GM21737 (cell line): ENCODE results near the gene OR4X1.
"Not testable (repeated sequence)": the region's sequence is repeated elsewhere in the genome, so short reads cannot be mapped to it uniquely, and the experiment has no call there.

ENCODE experiments used
- ATAC-seq: cut with Tn5 transposase; IDR thresholded peaks from one replicate; pipeline ENCODE4 v1.9.1; 2021; ENCODE audit warnings: mild to moderate bottlenecking, moderate library complexity; ENCODE audit not compliant: unreplicated experiment

OR4X1 gene, protein sequence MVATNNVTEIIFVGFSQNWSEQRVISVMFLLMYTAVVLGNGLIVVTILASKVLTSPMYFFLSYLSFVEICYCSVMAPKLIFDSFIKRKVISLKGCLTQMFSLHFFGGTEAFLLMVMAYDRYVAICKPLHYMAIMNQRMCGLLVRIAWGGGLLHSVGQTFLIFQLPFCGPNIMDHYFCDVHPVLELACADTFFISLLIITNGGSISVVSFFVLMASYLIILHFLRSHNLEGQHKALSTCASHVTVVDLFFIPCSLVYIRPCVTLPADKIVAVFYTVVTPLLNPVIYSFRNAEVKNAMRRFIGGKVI

GRCh38 chr11:48263423-48263911 lies at the start of gene OR4X1:
TSS of gene OR4X1 (plus strand) at chr11:48263861. CDS start at chr11:48263861, 0 bp downstream.
- no peak for ATAC-seq

DNA sequence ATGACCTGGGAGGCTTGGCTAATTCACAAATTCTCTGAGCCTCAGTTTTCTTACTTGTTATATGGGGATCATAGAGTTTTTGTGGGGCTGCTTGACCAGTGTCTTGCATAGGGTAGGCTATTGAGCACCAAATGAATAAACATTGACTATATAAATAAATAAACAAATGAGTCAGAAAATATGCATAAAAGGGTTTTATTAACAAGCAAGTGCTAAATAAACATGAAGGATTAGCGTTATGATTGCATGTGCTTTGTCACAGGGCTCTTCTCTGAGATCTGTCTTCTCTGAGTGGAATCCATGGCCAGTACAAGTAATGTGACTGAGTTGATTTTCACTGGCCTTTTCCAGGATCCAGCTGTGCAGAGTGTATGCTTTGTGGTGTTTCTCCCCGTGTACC lies 47.2 kb upstream of the OR4X1 start, which contains the start of gene OR4B1:
TSS of gene OR4B1 (plus strand) at position 301 of the 400 bp plus-strand sequence. CDS start at position 301, 0 bp downstream.
- ATAC-seq: no peak

DNA sequence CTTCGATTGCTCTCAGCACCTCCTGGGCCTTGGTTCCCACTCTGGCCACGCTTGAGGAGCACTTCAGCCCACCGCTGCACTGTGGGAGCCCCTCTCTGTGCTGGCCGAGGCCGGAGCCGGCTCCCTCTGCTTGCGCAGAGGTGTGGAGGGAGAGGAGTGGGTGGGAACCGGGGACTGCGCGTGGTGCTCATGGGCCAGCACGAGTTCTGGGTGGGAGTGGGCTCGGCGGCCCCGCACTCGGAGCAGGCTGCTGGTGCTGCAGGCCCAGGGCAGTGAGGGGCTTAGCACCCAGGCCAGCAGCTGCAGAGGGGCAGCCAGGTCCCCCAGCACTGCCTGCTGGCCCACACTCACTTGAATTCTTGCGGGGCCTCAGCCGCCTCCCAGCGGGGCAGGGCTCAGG lies 34.9 kb upstream of the OR4X1 start:
- ATAC-seq: no peak

DNA sequence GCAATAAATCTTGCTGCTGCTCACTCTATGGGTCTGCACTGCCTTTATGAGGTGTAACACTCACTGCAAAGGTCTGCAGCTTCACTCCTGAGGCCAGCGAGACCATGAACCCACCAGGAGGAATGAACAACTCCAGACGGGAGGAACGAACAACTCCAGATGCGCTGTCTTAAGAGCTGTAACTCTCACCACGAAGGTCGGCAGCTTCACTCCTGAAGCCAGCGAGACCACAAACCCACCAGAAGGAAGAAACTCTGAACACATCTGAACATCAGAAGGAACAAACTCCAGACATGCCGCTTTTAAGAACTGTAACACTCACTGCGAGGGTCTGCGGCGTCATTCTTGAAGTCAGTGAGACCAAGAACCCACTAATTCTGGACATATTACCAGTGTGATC lies 33.6 kb upstream of the OR4X1 start:
- ATAC-seq: not testable (repeated sequence)

DNA sequence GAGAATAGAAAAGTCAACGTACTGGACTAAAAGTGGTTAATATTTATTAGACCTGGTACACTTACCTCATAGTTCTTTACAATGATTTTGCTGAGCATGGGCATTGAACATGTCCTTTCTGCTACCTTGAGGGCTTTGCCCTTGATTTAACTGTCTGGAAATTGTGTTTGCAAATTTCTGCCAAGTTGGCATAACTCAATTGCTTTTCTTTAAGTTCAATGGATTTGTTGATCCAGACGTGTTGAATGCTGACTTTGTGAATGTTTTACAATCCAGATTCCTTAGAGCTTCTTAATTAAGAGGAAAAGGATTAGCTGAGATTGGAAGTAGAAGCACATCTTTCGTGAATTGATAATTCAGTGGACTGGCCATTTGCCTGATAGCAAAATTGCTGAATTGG lies 25.9 kb upstream of the OR4X1 start:
- ATAC-seq: no peak

GRCh38 chr11:48242501-48242900 lies 21.2 kb upstream of the OR4X1 start:
- no peak for ATAC-seq

- no peak for ATAC-seq
Observed at GRCh38 chr11:48244804-48245203, 18.9 kb upstream of the OR4X1 start, which contains the start of gene OR4X2. TSS of gene OR4X2 (plus strand) at chr11:48245104. CDS start at chr11:48245104, 0 bp downstream.

- ATAC-seq: no peak
Observed at GRCh38 chr11:48248902-48249301, 14.8 kb upstream of the OR4X1 start.

- ATAC-seq: no peak
Observed at GRCh38 chr11:48261600-48261999, 2.1 kb upstream of the OR4X1 start.

DNA sequence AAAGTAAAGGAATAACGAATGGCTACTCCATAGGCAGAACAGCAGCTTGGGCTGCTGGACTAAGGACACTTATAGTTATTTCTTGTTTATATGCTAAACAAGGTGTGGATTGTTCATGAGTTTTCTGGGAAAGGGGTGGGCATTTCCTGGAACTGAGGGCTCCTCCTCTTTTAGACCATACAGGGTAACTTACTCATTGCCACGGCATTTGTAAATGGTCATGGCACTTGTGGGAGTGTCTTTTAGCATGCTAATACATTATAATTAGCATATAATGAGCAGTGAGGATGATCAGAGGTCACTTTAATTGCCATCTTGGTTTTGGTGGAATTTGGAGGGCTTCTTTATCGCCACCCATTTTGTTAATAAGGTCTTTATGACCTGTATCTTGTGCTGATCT lies 7.0 kb downstream of the OR4X1 start:
- no peak for ATAC-seq

DNA sequence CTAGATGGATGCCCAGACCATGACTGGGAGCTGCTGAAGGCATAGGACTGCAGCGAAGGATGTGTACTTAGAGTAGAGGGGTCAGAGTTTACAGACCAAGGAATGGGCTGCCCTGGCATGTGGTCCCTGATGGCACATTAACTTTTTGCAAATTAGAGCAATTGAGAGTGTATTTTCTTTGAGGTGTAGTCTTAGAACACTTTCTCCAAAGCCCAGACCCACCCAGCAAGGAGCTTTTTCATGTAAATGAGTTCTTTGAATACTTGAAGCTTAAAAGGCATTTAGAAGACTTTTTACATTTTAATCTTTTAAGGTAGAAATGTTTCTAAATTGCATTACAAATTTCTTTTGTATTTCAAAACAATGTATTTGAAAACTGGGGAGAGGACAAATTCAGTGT lies 8.9 kb downstream of the OR4X1 start:
- no peak for ATAC-seq

DNA sequence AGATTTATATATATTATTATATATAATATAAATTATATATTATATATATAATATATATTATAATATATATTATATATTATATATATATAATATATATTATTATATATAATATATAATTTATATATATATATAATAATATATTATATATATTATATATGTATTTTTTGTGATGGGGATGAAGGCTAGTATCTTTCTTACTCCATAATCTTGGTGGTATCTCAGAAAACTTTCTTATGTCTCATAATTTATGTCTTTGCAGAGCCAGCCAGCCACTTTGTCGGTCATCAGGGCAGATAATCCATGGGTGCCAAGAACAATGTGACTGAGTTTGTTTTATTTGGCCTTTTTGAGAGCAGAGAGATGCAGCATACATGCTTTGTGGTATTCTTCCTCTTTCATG lies 42.3 kb downstream of the OR4X1 start, which contains the start of gene OR4S1:
TSS of gene OR4S1 (plus strand) at position 301 of the 400 bp plus-strand sequence. CDS start at position 301, 0 bp downstream.
- ATAC-seq: no peak

DNA sequence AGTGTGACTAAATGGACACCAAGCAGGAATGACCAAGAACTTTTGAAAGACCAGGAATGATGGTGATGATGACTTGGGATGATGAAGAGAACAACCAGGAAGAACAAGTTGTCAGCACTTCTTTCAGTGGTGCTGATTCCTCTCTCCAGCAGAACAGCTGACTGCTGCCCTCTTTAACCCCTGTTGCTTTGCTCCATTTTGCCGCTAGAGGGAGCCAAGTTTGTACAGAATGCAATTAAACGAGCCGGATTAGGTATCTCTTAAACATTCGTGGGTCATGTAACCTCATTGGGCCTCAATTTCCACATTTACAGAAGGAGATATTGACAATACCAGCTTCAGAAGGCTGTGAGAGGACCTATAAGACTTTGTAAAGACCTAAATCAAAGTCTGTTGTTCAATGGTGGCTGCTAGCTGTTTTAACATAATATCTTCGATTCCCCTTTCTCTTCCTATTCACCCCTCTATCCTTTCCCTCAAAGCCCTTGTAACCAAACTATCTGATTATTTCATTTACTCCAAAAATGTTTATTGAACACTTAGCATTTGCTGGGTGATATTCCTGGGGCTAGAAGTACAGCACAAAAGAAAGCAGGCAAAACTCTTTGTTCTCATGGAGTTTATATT lies 44.2 kb downstream of the OR4X1 start:
- ATAC-seq: peak; percentile 67

- not testable (repeated sequence) for ATAC-seq
Observed at GRCh38 chr11:48313590-48313989, 49.9 kb downstream of the OR4X1 start.
